SH-SY5Y (cell line): ENCODE data around the gene PRKD1.

ENCODE experiments used
- GATA2 ChIP-seq: IDR thresholded peaks from 2 replicates; pipeline ENCODE4 v1.6.1; 2011; ENCODE audit warnings: mild to moderate bottlenecking, low read depth, low read length
- GATA3 ChIP-seq: IDR thresholded peaks from 2 replicates; pipeline ENCODE4 v1.6.1; 2011; ENCODE audit warnings: low read depth, mild to moderate bottlenecking, low read length, moderate library complexity

- TF ChIP-seq GATA2, result no peak
- TF ChIP-seq GATA3, result no peak
These were observed 264.3 kb downstream of the PRKD1 start for GRCh38 chr14:29663281-29663801.
